ENCODE measurements around the gene L3MBTL4.

Gene L3MBTL4

GRCh38 chr18:6220129-6220528, 194.6 kb downstream of the L3MBTL4 start:
- Histone ChIP-seq H3K27ac (no peak overlapping the region), H3K4me3 (no peak overlapping the region)
- TF ChIP-seq CTCF (IDR thresholded peaks at IDR 0.05) = no peak
- DNase-seq (ENCODE audit: low spot score) = no peak

DNA sequence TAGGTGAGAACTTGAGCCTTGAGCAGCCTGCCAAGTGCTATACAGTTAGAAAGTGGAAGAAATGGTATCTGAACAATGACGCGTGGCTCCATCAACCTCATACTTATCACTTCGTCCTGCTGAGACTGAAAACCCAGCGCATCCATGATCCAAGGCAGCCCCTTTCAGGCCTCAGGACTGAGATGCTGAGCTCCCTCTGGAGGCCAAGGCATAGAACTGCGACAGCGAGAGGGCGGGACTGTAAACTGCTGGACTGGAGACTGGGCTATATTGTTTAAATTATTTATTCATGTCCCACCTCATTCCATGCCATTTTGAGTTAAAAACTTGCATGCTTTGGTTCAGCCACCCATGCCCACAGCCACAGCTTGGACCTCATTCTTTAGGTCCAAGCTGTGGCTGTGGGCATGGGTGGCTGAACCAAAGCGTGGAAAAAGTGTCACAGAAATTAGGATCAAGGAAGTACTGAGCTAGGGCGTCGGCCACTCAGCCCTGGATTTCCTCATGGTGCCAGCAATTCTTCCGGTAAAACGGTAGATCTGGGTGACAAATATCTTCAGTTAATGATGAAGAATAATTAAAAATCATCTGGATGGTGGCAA, 195.5 kb downstream of the L3MBTL4 start:
- no peak for TF ChIP-seq CTCF (IDR thresholded peaks at IDR 0.05)
- Histone ChIP-seq H3K4me3 (no peak overlapping the region), H3K27ac (no peak overlapping the region)
- DNase-seq (ENCODE audit: low spot score) = no peak

- DNase-seq (ENCODE audit: low spot score) = no peak
- H3K4me3 ChIP-seq = no peak overlapping the region
- no peak for TF ChIP-seq CTCF (IDR thresholded peaks at IDR 0.05)
- H3K27ac ChIP-seq = no peak overlapping the region
Observed at GRCh38 chr18:6215888-6216287, 198.8 kb downstream of the L3MBTL4 start.

GRCh38 chr18:6211174-6211504, 203.6 kb downstream of the L3MBTL4 start:
- no peak overlapping the region for H3K27ac ChIP-seq
- H3K4me3 ChIP-seq = no peak overlapping the region
- TF ChIP-seq CTCF (IDR thresholded peaks at IDR 0.05) = no peak
- no peak for DNase-seq (ENCODE audit: low spot score)

DNA sequence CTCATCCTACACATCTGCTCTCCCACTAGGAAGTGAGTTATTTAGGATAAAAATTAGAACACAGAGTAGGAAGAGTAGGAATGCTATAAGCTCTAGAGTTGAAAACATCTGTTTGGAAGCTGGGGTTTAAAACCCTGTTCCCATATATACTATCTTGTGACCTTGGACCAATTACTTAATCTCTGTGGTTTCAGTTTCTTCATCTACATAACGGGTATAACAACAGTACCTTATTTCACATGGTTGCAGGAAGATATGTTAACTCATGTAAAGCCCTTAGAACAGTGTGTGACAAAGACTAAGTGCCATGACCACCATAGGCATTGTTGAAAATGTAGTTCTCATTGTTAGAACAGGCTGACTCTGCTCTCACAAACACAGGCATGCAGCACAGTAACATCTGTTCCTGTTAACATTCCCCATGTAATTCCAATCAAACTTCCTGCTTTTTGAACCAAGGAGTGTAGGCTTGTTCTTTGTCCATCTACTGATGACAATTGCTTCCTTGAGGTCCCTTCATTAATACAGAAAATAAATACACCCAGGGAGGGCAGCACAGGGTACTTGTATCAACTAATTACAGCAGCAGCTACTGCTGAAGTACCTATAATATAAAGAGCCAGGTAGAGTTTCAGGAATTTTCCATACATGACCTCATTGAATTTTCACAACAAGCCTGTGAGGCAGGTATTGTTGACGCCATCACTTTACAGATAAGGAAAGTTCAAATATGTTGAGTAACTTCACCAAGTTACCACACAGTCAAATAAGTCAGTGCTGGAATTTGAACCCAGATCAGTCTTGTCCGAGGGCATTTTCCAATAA, 204.2 kb downstream of the L3MBTL4 start:
- no peak for TF ChIP-seq CTCF (IDR thresholded peaks at IDR 0.05)
- DNase-seq (ENCODE audit: low spot score) = no peak
- Histone ChIP-seq H3K4me3 (no peak overlapping the region), H3K27ac (no peak overlapping the region)

- no peak for TF ChIP-seq CTCF (IDR thresholded peaks at IDR 0.05)
- DNase-seq (ENCODE audit: low spot score) = no peak
- H3K4me3 ChIP-seq = no peak overlapping the region
- no peak overlapping the region for H3K27ac ChIP-seq
Observed at GRCh38 chr18:6207941-6208340, 206.8 kb downstream of the L3MBTL4 start.

DNA sequence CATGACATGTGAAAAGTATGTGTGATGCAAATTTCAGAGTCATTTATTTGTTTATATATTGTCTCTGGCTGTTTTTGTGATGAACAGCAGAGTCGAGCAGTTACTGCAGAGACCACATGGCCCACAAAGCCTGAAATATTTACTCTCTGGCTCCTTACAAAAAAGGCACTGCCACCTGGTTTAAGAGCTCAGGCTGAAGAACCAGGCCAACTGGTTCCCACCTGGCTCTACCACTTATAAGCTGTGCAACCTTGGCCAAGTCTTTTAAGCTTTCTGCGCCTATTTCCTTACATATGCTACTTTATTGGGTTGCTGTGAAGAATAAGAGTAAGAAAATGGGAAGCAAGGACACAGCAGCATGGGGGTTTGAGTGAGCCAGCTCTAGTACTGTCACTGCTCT, 207.6 kb downstream of the L3MBTL4 start:
- TF ChIP-seq CTCF (IDR thresholded peaks at IDR 0.05) = no peak
- no peak for DNase-seq (ENCODE audit: low spot score)
- Histone ChIP-seq H3K27ac (no peak overlapping the region), H3K4me3 (no peak overlapping the region)

Data from coronary artery (tissue), 2 donors.